Umbilical cord (tissue), 2 donors: ENCODE measurements around the gene FAM162A. TPM values are rescaled to one million over a fixed set of nuclear protein-coding genes. Genes with fewer than 3 reads are reported as not detected.
"Not testable (repeated sequence)": the region's sequence is repeated elsewhere in the genome, so short reads cannot be mapped to it uniquely, and the experiment has no call there.

ENCODE experiments used
- DNase-seq: peaks from one replicate; pipeline ENCODE4 v3.0.0-alpha.2; 2015; ENCODE audit warnings: low spot score
- total RNA-seq: library from RNA; depleted of rRNA; stranded (reverse); fragments of >200 nt; gene quantifications from one replicate; pipeline ENCODE4 v1.2.3, GENCODE V29; 2014; ENCODE audit warnings: low replicate concordance; ENCODE audit not compliant: insufficient read depth

FAM162A gene, protein sequence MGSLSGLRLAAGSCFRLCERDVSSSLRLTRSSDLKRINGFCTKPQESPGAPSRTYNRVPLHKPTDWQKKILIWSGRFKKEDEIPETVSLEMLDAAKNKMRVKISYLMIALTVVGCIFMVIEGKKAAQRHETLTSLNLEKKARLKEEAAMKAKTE
- total RNA-seq, result 47.4 TPM

DNA sequence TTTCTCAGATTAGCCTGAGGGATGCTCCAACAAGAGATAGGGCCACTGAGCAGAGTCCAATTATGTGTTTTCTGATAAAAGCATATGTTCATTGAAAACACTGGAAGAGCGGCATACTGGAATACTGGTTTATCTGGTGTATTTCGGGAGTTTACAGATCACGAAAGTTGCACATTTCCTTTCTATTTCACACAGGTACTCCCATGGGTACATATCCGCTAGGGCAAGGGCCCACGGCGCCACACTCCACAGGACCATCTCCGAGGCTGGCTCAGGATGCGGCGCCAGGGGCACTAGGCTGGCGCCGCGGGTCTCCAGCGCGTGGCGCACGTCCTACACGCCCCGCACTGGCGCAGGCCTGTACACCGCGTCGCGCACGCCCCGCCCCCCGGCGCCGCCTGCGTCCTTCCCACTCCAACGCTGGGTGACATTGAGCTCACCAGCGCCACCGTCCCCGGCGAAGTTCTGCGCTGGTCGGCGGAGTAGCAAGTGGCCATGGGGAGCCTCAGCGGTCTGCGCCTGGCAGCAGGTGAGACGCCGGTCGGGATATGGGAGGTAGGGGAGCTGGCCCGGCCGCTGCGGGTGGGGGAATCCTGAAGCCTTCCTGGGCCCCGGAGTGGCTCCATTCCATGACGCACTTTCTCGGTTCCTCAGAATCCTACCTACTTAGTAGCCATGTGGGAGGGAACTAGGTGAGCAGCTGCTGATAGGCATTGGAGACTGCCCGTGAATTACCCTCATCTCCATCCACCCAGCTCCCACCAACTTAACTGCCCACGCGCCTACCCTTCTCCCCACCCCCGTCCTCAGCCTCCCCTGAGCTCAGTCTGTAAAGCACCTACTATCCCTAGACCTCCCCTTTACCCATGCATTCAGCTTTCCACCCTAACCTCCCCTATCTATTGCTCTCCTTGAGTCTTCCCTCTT, at the start of gene FAM162A:
Gene FAM162A (plus strand): TSS at position 412 of the 927 bp plus-strand sequence. CDS start 84 bp downstream, at position 496.
- DNase-seq, result peak; percentile 95

DNA sequence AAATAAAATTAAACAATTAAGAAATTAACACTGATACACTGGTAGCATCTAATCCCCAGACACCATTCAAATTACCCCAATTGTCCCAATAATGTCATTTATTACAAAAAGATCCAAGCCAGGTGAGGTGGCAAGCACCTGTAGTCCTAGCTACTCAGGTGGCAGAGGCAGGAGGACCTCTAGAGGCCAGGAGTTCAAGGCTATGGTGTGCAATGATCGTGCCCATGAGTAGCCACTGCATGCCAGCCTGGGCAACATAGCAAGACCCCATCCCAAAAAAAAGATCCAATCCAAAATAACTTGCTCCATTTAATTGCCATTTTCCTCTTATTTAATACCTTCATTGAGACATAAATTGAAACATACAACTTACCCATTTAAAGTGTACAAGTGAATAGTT, 41.2 kb upstream of the FAM162A start:
- DNase-seq, result no peak

DNA sequence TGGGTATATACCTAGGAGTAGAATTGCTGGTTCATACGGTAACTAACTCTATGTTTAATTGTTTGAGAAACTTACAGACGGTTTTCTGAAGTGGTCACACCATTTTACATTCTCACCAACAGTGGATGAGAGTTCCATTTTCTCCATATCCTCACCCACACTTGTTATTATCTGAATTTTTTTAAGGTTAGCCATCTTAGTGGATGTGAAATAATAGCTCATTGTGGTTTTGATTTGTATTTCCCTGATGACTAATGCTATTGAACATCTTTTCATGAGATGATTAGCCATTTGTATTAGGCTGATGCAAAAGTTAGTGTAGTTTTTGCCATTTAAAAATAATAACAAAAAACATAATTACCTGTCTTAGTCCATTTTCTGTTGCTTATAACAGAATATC, 40.3 kb upstream of the FAM162A start:
- no peak for DNase-seq

DNA sequence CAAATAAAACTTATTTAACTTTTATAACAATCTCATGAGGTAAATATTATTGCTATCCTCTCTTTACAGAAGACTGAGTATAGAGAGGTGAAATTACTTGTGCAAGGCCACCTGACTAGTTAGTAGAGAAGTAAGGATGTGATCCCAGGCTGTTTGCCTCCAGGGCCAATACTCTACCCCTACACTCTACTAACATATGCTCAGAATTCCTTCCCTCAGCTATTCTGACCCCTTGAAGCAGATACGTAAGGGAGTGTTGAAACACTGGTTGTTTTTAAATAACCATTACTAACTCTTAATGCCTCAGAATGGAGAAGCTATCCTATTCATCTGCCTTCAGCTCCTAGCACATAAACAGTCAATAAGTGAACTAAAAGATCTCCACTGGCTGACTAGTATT, 34.8 kb upstream of the FAM162A start:
- no peak for DNase-seq

DNA sequence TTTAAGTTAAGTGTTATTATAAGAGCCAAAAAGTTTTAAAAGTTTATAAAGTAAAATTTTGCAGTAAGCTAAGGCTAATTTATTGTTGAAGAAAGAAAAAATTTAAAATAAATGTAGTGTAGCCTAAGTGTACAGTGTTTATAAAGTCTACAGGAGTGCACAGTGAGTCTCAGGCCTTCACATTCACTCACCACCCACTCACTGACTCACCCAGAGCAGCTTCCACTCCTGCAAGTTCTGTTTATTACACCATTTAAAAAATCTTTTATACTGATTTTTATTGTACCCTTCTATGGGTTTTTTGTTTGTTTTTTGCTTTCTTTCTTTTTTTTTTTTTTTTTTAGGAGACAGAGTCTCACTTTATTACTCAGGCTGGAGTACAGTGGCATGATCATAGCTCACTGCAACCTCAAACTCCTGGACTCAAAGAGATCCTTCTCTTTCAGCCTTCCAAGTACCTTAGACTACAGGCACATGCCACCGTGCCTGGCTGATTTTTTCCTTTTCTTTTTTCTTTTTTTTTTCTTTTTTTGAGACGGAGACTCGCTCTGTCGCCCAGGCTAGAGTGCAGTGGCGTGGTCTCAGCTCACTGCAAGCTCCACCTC, 33.1 kb upstream of the FAM162A start:
- no peak for DNase-seq

DNA sequence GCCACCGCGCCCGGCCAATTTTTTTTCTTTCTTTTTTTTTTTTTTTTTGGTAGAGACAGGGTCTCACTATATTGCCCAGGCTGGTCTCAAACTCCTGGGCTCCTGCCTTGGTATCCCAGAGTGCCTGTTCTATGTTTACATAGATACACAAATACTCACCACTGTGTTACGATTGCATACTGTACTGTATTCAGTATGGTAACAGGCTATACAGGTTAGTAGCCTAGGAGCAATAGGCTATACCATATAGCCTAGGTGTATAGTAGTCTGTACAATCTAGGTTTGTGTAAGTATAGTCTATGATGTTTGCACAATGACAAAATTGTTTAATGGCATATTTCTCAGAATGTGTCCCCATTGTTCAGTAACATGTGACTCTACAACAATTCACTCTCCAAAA, 32.4 kb upstream of the FAM162A start:
- DNase-seq, result no peak

DNA sequence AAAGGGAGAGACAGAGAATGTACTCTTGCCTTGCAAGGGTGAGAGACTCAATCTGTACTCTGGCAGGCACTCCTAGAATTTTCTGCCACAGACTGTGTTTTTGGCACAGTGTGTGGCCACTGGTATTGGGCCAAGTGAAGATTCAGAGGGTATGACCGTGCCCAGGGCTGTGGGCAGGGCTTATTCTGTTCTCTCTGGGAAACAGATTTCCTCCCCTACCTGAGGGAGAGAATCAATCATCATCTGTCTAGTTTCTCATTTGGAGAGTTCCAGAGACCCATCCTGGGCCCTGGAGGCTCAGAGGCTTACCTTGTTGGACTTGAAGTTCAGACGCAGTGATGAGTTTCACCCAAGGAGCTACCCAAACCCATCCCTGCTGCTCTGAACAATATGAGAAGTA, 30.8 kb upstream of the FAM162A start:
- DNase-seq, result no peak

DNA sequence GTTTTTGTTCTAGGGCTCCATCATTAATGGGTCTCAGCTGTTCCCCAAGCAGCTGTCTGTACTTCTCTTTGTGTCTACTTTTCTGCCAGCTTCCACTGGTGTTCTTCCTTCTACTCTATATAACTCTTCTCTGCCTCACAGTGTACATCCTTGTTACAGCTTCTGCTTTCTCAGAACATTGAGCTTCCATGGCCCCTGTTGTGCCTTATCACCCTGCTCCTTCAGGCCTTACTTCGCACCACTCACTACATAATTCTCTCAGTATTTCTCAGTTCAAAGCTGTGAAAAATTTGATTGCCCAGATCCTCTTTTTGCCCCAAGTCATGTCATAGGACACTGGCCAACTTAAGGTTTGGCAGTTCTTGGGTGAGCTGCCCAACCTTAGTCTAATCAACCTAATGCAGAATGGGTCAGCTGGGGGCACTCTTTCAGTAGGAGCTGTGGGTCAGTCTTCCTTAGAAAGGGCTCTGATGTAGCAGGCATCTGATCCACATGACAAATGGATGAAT, 30.0 kb upstream of the FAM162A start:
- no peak for DNase-seq

DNA sequence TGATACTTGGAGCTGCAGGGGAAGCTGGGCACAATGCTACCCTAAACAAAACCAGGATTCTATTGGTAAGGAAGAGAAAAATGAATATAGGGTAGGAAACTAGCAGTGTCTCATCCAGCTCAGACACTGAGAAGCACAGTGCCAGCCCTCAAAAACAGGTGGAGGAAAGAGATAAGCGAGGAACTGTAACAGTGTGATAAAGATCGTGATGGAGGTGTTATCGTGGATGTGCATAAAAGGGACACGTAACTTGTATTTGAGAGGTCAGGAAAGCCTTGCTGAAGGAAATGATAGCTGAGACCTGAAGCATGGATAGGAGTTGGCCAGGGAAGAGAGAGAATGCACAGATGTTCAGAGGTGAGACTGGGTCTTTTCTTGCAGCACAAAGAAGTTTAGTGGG, 28.4 kb upstream of the FAM162A start:
- DNase-seq, result no peak

DNA sequence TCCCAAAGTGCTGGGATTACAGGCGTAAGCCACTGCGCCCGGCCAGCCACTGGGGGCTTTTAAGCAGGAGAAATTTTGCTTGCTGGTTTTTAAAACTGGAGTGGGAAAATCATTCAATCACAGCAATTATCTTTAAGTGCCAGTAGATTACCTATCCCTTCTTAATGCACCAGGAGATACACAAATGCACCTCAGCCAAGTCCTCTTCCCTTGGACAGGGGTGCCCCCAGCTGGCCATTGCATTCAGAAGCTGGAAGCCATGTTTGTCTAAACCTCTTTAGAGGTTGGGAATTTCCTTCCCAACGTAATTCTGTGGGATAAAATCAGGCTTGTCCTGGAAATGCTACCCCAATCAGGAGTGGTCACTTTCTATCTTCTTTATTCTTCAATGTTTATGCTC, 27.6 kb upstream of the FAM162A start:
- DNase-seq, result peak; percentile 8

DNA sequence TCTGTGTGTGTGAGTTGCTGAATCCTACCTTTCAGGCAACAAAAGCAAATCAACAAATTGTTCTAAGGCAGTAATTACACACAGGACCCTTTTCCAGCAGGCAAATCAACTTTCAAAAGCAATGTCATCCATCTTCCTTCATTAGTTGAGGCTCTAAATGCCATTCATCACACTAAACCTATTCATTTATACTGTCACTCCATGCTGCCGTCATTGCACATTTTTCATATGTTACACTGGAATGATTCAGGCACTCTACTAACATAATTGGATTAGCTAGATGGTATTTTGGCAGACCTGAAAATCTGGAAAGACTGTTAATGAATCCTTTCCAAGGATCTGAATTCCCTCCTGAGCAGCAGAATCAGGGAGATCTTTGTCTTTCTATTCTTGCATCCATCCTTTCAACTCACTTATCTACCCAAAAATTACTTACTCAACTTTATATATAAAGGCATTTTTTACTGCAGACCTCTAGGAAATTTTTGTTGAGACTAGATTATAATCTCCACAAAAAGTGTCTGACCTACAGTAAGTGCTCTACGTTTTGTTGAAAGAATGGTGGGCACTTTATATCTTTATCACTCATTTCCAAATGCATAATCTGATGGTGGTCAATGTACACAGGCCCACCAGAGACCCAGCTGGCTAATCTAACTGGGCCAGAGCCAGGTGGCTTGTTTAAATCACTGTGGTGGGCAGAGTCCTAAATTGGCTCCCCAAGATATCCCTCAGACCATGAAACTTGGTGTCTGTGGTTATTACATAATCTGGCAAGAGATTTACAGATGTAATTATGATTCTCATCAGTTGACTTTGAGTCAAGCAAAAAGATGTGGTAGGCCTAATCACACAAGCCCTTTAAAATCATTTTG, 25.9 kb upstream of the FAM162A start:
- DNase-seq, result no peak

DNA sequence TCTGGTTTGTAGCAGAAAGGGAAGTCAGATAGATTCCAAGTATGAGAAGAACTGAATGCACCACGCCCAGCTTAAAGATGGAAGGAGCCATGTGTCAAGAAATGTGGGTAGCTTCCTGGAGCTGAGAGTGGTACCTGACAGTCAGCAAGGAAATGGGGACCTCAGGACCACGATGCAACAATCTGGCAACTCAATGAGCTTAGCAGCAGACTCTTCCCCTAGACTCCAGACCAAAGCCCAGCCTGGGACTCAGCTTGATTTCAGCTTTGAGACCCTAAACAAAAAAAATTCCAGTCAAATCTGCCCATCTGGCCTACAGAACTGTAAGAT, 25.3 kb upstream of the FAM162A start:
- no peak for DNase-seq

DNA sequence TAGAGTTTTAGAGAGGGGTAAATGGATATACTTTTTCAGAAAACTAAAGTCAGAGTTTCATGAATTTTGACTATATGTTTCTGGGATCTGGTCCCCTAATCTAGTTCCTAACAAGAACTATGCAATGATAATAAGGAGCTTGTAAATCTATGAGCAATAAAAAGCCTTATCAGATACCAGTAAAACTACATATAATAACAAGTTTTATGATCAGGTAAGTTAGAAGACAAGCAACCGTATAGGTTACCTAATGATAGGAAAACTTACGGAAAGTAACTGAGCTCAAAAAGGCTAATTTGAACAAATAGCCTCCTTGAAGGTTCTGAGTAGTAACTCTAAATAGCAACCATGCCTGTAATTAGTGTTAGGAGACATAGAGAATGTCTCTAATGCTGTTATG, 22.0 kb upstream of the FAM162A start:
- DNase-seq, result no peak

DNA sequence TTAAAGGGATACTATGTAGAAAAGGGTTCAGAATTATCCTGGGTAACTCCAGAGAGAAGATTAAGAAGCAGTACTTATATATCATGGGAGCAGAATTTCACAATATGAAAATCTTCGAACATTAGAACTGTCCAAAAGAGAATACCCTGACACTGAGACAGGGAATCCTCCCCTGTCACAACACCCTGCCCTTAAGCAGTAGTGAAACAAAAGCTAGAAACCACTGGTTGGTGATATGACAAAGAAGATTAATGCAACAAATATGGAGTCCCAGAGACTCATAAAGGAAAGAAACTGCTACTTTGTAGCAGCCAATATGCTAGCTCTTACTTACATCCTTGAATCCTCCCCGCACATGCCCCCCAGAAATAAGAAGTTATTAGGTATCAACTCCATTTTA, 19.5 kb upstream of the FAM162A start:
- DNase-seq, result no peak

DNA sequence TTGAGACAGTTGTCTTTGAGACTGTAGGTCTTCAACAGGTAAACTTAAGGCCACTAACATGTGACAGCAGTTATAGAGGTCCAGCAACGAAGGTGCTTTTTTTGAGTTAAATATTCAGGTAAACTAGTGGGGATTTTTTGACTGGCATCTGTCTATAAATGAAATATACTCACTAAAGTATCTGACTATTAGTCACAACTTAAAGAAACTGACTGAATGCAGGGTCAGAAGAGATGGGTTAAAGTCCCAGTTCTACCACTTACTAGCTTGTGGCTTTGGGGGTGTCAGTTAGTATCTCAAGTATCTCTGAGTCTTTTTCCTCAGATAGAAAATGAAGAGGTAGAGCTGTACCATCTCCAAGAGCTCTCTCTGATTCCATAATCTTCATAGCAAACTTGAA, 18.9 kb upstream of the FAM162A start:
- no peak for DNase-seq

DNA sequence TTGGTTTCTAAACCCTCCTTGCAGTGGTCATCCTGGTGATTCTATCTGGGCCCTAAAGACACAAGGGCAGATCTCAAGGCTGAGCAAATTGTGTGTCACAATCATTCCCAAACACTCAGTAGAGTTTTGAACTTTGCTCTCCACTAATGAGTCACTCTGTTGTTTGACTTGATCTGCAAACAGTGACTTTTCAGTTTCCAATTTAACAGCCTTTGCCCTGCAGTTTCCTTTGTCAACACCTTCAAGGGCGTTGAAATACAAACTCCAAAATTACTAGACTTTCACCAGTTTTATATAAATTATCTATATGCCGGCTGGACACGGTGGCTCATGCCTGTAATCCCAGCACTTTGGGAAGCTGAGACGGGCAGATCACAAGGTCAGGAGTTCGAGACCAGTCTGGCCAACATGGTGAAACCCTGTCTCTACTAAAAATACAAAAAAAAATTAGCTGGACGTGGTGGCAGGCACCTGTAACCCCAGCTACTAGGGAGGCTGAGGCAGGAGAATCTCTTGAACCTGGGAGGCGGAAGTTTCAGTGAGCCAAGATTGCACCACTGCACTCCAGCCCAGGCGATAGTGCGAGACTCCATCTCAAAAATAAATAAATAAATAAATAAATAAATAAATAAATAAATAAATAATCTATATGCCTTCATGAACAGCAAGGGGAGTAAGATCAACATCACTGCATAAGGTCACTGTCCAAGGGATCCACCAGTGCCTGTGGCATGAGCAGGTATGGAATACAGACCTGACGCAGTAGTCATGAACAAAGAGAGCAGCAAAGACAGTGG, 18.2 kb upstream of the FAM162A start:
- not testable (repeated sequence) for DNase-seq

DNA sequence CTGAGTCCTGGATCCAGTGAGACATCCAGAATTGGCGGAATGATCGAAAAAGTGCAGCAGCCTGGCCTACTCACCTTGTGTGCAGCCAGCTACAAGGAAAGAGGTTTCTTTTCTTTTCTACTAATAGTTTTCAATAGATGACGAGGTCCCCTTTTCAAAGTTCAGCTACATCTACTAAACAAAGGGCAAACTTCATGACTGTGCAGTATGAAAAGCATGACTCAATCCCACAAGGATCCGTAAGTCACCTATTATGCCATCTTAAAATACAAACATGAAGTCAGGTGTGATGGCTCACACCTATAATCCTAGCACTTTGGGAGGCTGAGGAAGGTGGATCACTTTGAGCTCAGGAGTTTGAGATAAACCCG, 17.6 kb upstream of the FAM162A start:
- DNase-seq, result no peak

DNA sequence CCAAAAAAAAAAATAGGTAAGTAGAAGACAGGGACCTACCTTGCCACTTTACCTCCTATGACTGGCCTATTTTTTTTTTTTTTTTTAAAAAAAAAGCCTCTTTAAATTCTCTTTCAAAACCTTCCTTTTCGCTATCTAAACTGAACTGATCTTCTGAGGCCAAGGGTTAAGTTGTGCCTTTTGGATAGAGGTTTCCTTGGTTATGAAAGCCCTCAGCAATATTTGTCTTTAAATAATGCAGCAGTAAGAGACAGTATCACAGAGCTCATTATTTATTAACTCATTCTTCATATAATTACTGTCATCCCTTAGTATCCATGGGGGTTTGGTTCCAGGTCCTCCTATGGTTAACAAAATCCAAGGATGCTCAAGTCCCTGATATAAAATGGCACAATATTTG, 9.9 kb upstream of the FAM162A start:
- no peak for DNase-seq

DNA sequence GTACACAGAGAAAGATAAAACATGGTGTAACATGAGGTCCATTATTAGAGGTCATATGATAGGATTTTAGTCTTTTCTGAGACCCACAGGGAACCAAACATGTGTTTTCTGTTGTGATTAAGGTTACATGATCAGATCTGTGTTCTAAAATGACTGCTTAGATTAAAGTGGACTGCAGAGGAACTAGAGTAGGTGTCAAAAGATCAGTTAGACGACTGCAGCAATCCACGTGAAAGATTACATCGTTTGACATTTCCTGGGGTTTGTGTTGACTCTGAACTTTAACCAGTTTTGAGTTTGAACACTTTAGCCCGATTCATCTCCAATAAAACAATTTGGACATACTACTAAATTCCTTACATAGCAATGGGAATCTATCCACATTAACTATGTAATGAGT, 6.0 kb upstream of the FAM162A start:
- DNase-seq, result no peak

DNA sequence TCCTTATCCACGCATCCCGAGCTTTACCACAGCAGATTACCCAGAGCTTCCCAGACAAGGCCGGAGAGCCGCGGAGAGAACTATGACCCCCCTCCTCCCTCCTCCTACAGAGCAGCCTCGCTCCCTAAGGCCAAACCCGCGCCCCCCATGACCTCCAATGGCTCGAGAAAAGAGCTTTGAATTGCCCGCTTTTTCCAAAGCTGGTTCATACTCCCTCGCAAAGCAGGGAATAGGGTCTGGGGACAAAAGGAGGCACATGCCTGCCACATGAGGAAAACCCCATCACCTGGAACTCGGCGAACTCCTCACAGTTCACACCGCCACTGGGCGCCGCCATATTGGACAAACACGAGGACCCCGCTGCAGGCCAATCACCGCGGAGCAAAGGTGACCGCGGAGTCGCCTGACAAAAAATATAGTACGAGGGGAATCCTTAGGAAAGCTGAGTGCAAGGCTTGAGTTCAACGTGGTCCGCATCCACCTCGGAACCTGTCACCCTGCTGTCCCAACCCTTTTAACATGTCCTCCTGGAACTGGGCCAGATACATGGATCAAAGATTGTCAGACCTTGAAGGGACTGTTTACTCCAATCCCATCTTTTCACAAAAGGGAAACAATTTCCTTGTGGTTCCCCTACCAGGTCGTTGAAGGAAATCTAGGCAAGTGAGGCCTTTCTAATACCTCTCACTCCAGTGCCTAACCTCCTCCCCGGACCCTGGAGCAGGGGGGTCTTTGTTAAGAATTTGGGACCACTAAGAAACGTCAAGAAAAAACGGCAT, 905 bp upstream of the FAM162A start, which contains the start of gene MIX23:
Gene MIX23 (minus strand): TSS at position 344 of the 779 bp plus-strand sequence. CDS start 7 bp downstream, at position 337.
- DNase-seq, result peak; percentile 92
